GM12878 (cell line): Measurements from ENCODE around the gene SYS1. TPM values are rescaled to one million over a fixed set of nuclear protein-coding genes. Genes with fewer than 3 reads are reported as not detected.

Experiments
- ATAC-seq: fragments of 200-7000 bp; cut with Tn5 transposase; 3 replicates; pipeline ENCODE4 v1.9.1; 2020; ENCODE audit warnings: mild to moderate bottlenecking, moderate library complexity
- BruUV-seq: library from RNA; stranded (reverse); fragments of 400-500 nt; replicated peaks from 2 replicates; lab custom pipeline; 2021; lab: Mats Ljungman, UMichigan
- CTCF ChIA-PET: fragments of 300-600 bp; sonication (Branson Sonifier 250); formaldehyde crosslinking; extraction: SDS; loops from one replicate; lab custom pipeline; 2021; ENCODE audit warnings: inconsistent platforms; lab: Yijun Ruan, JAX
- POLR2A ChIA-PET: fragments of 350-600 bp; formaldehyde crosslinking; extraction: SDS; loops from one replicate; lab custom pipeline; 2021; ENCODE audit warnings: inconsistent platforms; lab: Charles Lee
- RAD21 ChIA-PET: fragments of 300-600 bp; sonication (Branson Sonifier 250); formaldehyde crosslinking; loops from one replicate; lab custom pipeline; 2023; ENCODE audit warnings: antibody characterized with exemption; ENCODE audit not compliant: unreplicated experiment; lab: Charles Lee
- SMC1A ChIA-PET: fragments of 300-600 bp; sonication (Branson Sonifier 250); formaldehyde crosslinking; loops from one replicate; lab custom pipeline; 2023; ENCODE audit not compliant: unreplicated experiment, uncharacterized antibody; lab: Charles Lee
- DNase-seq: peaks from one replicate; pipeline ENCODE4 v3.0.0-alpha.2; 2011; ENCODE audit warnings: low read depth, low spot score
- FAIRE-seq: peaks from 3 replicates; lab custom pipeline; 2011; peaks lifted over from hg19 to GRCh38; lab: Jason Lieb, UNC
- H2AFZ ChIP-seq: 2 replicates; pipeline ENCODE4 v1.6.0; 2011; ENCODE audit warnings: low read depth, low read length, control low read depth; ENCODE audit not compliant: control insufficient read depth
- H3K27ac ChIP-seq: 2 replicates; pipeline ENCODE4 v1.5.1; 2011; ENCODE audit warnings: control low read depth; ENCODE audit not compliant: control insufficient read depth, insufficient read depth
- H3K27me3 ChIP-seq, 2 experiments: replicated peaks in 1 of 2; 2 replicates each; pipeline versions ENCODE4 v1.6.0 to v1.6.1; 2011; ENCODE audit warnings: low read length in 1 of 2; ENCODE audit not compliant: control insufficient read depth in 2 of 2, insufficient read depth in 2 of 2
- H3K36me3 ChIP-seq, 2 experiments: 2 replicates each; pipeline ENCODE4 v1.5.1; 2011; ENCODE audit warnings: low read length in 1 of 2; ENCODE audit not compliant: control insufficient read depth in 2 of 2, insufficient read depth in 2 of 2
- H3K4me1 ChIP-seq: 2 replicates; pipeline ENCODE4 v1.6.1; 2011; ENCODE audit warnings: mild to moderate bottlenecking, low read length, moderate library complexity, mixed read lengths; ENCODE audit not compliant: control insufficient read depth, insufficient read depth
- H3K4me2 ChIP-seq: 2 replicates; pipeline ENCODE4 v1.6.0; 2011; ENCODE audit warnings: control low read depth; ENCODE audit not compliant: control insufficient read depth, insufficient read depth
- H3K4me3 ChIP-seq: fragments of 200-600 bp; sonication (generic); 2 replicates; pipeline ENCODE4 v1.5.1; 2016
- H3K79me2 ChIP-seq: 2 replicates; pipeline ENCODE4 v1.6.0; 2011; ENCODE audit warnings: low read length; ENCODE audit not compliant: control insufficient read depth, insufficient read depth
- H3K9ac ChIP-seq: 2 replicates; pipeline ENCODE4 v1.8.0; 2011; ENCODE audit warnings: low read length, control low read depth, mixed read lengths; ENCODE audit not compliant: control insufficient read depth, insufficient read depth
- H3K9me3 ChIP-seq: replicated peaks from 3 replicates; pipeline ENCODE4 v1.5.1; 2011; ENCODE audit warnings: mild to moderate bottlenecking, low read length; ENCODE audit not compliant: control insufficient read depth, insufficient read depth
- H4K20me1 ChIP-seq: 2 replicates; pipeline ENCODE4 v1.6.0; 2011; ENCODE audit not compliant: control insufficient read depth, insufficient read depth
- BCL11A ChIP-seq: IDR thresholded peaks from 2 replicates; pipeline ENCODE4 v1.6.1; 2011; ENCODE audit warnings: low read depth, low read length
- BHLHE40 ChIP-seq, 2 experiments: fragments of 450-650 bp in 1 of 2; IDR thresholded peaks; 2 replicates each; pipeline ENCODE4 v1.6.1; 2011 to 2017; ENCODE audit warnings: low read depth in 2 of 2, borderline replicate concordance in 1 of 2, improper control_type of control experiment in 1 of 2, low read length in 1 of 2, mild to moderate bottlenecking in 1 of 2
- CHD2 ChIP-seq: IDR thresholded peaks from 2 replicates; pipeline ENCODE4 v1.6.1; 2011; ENCODE audit warnings: low read depth, low read length, improper control_type of control experiment, borderline replicate concordance
- DPF2 ChIP-seq: fragments of 450-650 bp; IDR thresholded peaks from 2 replicates; pipeline ENCODE4 v1.6.1; 2017; ENCODE audit warnings: mild to moderate bottlenecking
- EGR1 ChIP-seq, 2 experiments: IDR thresholded peaks; 1 replicate in 1 of 2; 2 replicates in 1 of 2; pipeline ENCODE4 v1.6.1; 2011 to 2012; ENCODE audit warnings: low read depth in 2 of 2, low read length in 2 of 2, borderline replicate concordance in 1 of 2, mild to moderate bottlenecking in 1 of 2, moderate library complexity in 1 of 2
- HDAC6 ChIP-seq: fragments of 200-600 bp; sonication (generic); IDR thresholded peaks from one replicate; pipeline ENCODE4 v1.8.0; 2017; ENCODE audit warnings: antibody characterized with exemption; ENCODE audit not compliant: unreplicated experiment
- IKZF1 ChIP-seq: fragments of 450-650 bp; conservative IDR thresholded peaks from 2 replicates; pipeline ENCODE4 v1.6.1; 2017; ENCODE audit warnings: antibody characterized with exemption, mild to moderate bottlenecking
- LARP7 ChIP-seq: fragments of 450-650 bp; IDR thresholded peaks from 2 replicates; pipeline ENCODE4 v1.6.1; 2017; ENCODE audit warnings: mild to moderate bottlenecking
- MEF2B ChIP-seq: fragments of 450-650 bp; IDR thresholded peaks from 2 replicates; pipeline ENCODE4 v1.6.1; 2018; ENCODE audit warnings: mild to moderate bottlenecking, moderate library complexity; ENCODE audit not compliant: partially characterized antibody, poor library complexity, severe bottlenecking
- NFYB ChIP-seq: IDR thresholded peaks from 2 replicates; pipeline ENCODE4 v1.6.1; 2011; ENCODE audit warnings: low read depth, mild to moderate bottlenecking, low read length, improper control_type of control experiment, moderate library complexity; ENCODE audit not compliant: insufficient read depth
- NR2F1 ChIP-seq: fragments of 450-650 bp; conservative IDR thresholded peaks from 2 replicates; pipeline ENCODE4 v1.6.1; 2017; ENCODE audit warnings: mild to moderate bottlenecking
- TCF7 ChIP-seq: IDR thresholded peaks from 2 replicates; pipeline ENCODE4 v1.6.1; 2014; ENCODE audit warnings: antibody characterized with exemption, borderline replicate concordance
- ZNF24 ChIP-seq: fragments of 450-650 bp; IDR thresholded peaks from 2 replicates; pipeline ENCODE4 v1.6.1; 2017; ENCODE audit warnings: antibody characterized with exemption, mild to moderate bottlenecking
- WGBS: methylation state at CpG from one replicate; pipeline ENCODE4 v1.1.6; 2016; ENCODE audit warnings: low lambda C conversion rate; ENCODE audit not compliant: insufficient replicate concordance, insufficient coverage; ENCODE audit errors: missing lambda C conversion rate; 5-methylcytosine and 5-hydroxymethylcytosine counted together
- in situ Hi-C: fragments of 300-500 bp; cut with MboI; formaldehyde crosslinking; loops from 9 replicates; pipeline ENCODE4 v1.14.3; 2018; ENCODE audit warnings: mixed read lengths
- intact Hi-C: fragments of 100-400 bp; cut with micrococcal nuclease; formaldehyde crosslinking; loops from one replicate; pipeline ENCODE4 v1.14.2; 2022; ENCODE audit not compliant: unreplicated experiment
- polyA plus RNA-seq, 11 experiments: library from polyadenylated mRNA; depleted of rRNA in 4 of 11; unstranded in 6 of 11; stranded (reverse) in 5 of 11; fragments of >200 nt; fragmentation: Nextera tagmentation in 4 of 11; fragmentation: Illumina TruSeq in 1 of 11; extraction: Ambion mirVana in 4 of 11; extraction: Trizol in 1 of 11; gene quantifications; 1 replicate in 1 of 11; 2 replicates in 10 of 11; pipeline versions ENCODE4 v1.2.1 to v1.2.3, GENCODE V29; 2011 to 2016; ENCODE audit warnings: inconsistent platforms in 2 of 11, missing spikeins in 2 of 11, low read depth in 1 of 11
- total RNA-seq, 4 experiments: library from RNA; depleted of rRNA in 3 of 4; stranded (reverse); fragments of >200 nt in 3 of 4; fragmentation: Illumina TruSeq in 1 of 4; extraction: Trizol in 1 of 4; gene quantifications; 2 replicates each; pipeline versions ENCODE4 v1.2.1 to v1.2.3, GENCODE V29; 2013 to 2021
- TF ChIP-seq, protein P1 (sequence below): IDR thresholded peaks from 2 replicates; pipeline ENCODE4 v1.6.1; 2011; ENCODE audit warnings: low read depth, mild to moderate bottlenecking, low read length, moderate library complexity, borderline replicate concordance; ENCODE audit errors: extremely low read depth
- TF ChIP-seq, protein P2 (sequence below): IDR thresholded peaks from 2 replicates; pipeline ENCODE4 v1.6.1; 2011; ENCODE audit warnings: borderline replicate concordance, low read depth, mild to moderate bottlenecking, moderate library complexity, low read length; ENCODE audit not compliant: insufficient read depth, poor library complexity, severe bottlenecking
- TF ChIP-seq, protein P3 (sequence below): fragments of 450-650 bp; IDR thresholded peaks from 2 replicates; pipeline ENCODE4 v1.6.1; 2017; ENCODE audit warnings: mild to moderate bottlenecking, moderate library complexity

Gene SYS1
- total and polyA plus RNA-seq, 10 of the 15 experiments (the other 5 are each of a cell fraction or from before 2014, with no cell fraction given) = 5.1 to 22.6 (median 9.3) TPM

DNA sequence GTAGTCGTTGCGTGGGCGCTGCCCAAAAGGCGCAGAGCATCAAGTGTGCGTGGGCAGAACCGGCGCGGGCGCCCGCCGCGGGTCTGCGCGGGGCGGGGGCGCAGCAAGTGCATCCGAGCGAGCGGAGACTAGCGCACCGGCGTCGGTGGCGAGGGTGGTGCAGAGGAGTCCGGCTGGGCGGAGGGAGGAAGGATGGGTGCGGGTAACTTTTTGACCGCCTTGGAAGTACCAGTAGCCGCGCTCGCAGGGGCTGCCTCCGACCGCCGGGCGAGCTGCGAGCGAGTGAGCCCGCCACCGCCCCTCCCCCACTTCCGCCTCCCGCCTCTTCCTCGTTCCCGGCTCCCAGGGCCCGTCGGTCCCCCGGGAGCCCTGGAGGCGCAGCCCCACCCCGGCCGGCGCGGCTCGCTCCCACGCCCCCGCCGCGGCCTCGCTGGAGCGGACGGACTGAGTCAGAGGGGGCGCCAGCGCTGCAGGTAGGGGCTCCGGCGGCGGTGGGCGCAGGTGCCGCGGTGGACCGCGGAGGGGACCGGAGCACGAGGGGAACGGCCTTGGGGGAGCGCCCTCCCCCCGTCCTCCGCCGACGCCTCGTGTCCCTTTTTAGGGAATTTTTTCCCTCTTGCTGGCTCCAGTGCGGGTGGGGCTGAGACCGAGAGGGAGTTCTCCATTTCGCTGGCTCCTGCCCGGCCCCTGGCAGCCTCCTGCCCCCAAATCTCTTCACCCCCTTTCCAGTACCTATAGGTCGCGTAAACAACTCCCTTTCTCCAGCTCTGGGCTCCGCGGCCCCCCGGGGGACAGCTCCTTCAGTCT lies 43.5 kb downstream of the SYS1 start:
- Histone ChIP-seq H3K4me1 (0 out of 2 replicates have a peak, but pooled peaks cover 3% of the 10 kb centered on the region), H3K27me3 (peaks cover 3 to 6% of the 10 kb centered on the region in 2 experiments; a peak in 3 of 4 replicates), H4K20me1 (no peaks in the 10 kb centered on the region), H3K27ac (no peak overlapping the region), H2AFZ (peak overlapping the region; percentile 39), H3K4me2 (peak overlapping the region; percentile 89), H3K4me3 (peak overlapping the region; percentile 57), H3K36me3 (no peaks in the 10 kb centered on the region; a peak in 1 of 4 replicates), H3K79me2 (no peaks in the 10 kb centered on the region), H3K9ac (no peak overlapping the region), H3K9me3 (peaks cover under 1% of the 10 kb centered on the region; the same call in 2 of the 3 replicates)
- ChIA-PET POLR2A (interaction anchor here (0.6 to 1.4 kb wide), 2 partner anchors 10 to 29 kb away, joined by 3 to 4 read pairs; partner anchors contain the start of gene PIGT), RAD21 (interaction anchor here (1.2 to 2.7 kb wide), 2 partner anchors 31 to 38 kb away, joined by 3 to 8 read pairs; no protein-coding TSS in a partner anchor), CTCF (interaction anchor here (1.0 to 2.3 kb wide), 5 partner anchors 13 to 44 kb away, joined by 3 to 7 read pairs (median 6); partner anchors contain the start of gene SYS1), SMC1A (interaction anchor here (0.6 to 1.6 kb wide), 4 partner anchors 13 to 43 kb away, joined by 3 to 4 read pairs (median 4); partner anchors contain the start of gene SYS1)
- ATAC-seq = peak; percentile 74
- in situ Hi-C loops = no loop called here
- WGBS = 1% methylated on average over 56 of the region's 87 CpGs
- no peak for DNase-seq
- intact Hi-C loops = no loop called here
- no peak for FAIRE-seq
- BruUV-seq = no TSS peak
- TF ChIP-seq, protein P1, sequence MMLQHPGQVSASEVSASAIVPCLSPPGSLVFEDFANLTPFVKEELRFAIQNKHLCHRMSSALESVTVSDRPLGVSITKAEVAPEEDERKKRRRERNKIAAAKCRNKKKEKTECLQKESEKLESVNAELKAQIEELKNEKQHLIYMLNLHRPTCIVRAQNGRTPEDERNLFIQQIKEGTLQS = no peak
- TF ChIP-seq IKZF1 (peak; percentile 91), NFYB (no peak), ZNF24 (no peak), BCL11A (no peak), TCF7 (no peak), BHLHE40 (IDR thresholded peaks at IDR 0.05; ENCODE audit: borderline replicate concordance in 1 of 2, low read depth in 2 of 2, low read length in 1 of 2) (peak in 1 of 2 experiments; percentile 57; a peak in 2 of 4 replicates), EGR1 (IDR thresholded peaks at IDR 0.05; ENCODE audit: borderline replicate concordance in 1 of 2, low read depth in 2 of 2, low read length in 2 of 2) (0 out of 3 replicates have a peak, but pooled peaks of 1 of the 2 experiments have one; percentile 37), CHD2 (0 out of 2 replicates have a peak, but pooled peaks have one; percentile 41), LARP7 (peak; percentile 14; the same call in 1 of the 2 replicates), MEF2B (peak; percentile 74), DPF2 (peak; percentile 71), HDAC6 (peak; percentile 80), NR2F1 (0 out of 2 replicates have a peak, but pooled peaks have one; percentile 16)
- TF ChIP-seq, protein P2, sequence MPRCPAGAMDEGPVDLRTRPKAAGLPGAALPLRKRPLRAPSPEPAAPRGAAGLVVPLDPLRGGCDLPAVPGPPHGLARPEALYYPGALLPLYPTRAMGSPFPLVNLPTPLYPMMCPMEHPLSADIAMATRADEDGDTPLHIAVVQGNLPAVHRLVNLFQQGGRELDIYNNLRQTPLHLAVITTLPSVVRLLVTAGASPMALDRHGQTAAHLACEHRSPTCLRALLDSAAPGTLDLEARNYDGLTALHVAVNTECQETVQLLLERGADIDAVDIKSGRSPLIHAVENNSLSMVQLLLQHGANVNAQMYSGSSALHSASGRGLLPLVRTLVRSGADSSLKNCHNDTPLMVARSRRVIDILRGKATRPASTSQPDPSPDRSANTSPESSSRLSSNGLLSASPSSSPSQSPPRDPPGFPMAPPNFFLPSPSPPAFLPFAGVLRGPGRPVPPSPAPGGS = no peak
- TF ChIP-seq, protein P3, sequence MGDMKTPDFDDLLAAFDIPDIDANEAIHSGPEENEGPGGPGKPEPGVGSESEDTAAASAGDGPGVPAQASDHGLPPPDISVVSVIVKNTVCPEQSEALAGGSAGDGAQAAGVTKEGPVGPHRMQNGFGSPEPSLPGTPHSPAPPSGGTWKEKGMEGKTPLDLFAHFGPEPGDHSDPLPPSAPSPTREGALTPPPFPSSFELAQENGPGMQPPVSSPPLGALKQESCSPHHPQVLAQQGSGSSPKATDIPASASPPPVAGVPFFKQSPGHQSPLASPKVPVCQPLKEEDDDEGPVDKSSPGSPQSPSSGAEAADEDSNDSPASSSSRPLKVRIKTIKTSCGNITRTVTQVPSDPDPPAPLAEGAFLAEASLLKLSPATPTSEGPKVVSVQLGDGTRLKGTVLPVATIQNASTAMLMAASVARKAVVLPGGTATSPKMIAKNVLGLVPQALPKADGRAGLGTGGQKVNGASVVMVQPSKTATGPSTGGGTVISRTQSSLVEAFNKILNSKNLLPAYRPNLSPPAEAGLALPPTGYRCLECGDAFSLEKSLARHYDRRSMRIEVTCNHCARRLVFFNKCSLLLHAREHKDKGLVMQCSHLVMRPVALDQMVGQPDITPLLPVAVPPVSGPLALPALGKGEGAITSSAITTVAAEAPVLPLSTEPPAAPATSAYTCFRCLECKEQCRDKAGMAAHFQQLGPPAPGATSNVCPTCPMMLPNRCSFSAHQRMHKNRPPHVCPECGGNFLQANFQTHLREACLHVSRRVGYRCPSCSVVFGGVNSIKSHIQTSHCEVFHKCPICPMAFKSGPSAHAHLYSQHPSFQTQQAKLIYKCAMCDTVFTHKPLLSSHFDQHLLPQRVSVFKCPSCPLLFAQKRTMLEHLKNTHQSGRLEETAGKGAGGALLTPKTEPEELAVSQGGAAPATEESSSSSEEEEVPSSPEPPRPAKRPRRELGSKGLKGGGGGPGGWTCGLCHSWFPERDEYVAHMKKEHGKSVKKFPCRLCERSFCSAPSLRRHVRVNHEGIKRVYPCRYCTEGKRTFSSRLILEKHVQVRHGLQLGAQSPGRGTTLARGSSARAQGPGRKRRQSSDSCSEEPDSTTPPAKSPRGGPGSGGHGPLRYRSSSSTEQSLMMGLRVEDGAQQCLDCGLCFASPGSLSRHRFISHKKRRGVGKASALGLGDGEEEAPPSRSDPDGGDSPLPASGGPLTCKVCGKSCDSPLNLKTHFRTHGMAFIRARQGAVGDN = no peak
